ENCODE data around the gene NPAS4.

NPAS4 gene

DNA sequence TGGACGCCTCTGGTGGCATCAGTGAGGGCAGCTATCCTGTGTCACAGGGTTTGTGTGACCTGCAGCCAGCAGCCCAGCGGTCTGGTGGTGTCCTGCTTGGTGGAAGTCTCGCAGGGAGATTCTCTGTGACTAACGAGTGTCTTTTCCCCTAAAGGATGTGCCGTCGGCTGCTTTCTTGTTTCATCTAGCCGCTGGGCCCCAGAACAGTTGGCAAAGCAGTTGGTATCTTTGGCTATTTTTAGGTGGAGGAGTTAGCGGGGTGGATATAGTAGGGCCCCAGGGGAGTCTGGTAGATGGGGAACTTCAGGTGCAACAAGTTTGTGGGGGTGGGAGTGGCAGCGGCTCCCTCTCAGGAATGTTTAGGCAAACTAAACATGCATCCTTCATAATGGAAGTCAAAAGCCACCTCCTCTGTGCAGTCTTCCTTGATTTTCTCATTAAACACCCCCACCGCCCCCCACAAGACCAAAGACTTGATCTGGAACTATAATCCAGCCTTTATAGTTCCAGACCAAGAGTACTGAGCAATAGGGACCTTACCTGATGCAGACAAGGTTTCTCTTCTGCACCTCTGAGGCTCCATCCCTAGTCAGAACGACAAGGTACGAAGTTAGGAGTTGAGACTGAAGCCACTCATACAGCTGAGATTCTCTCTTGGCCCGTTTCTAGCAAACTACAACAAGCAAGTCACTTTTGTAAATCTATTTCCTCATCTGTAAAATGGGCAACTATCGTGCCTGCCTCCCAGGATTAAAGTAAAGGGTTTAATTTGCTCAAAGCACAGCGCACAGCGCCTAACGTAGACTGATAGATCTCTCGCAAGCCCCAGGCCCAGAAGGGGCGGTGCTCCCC lies 44.8 kb downstream of the NPAS4 start:
- Histone ChIP-seq H3K9me2 (replicated peaks; ENCODE audit: insufficient read depth, low read length) (no peaks in the 10 kb centered on the region), H3K9ac (ENCODE audit: low read length) (peak overlapping the region; percentile 49; the same call in 1 of the 2 replicates), H4K20me1 (ENCODE audit: low read depth, low read length) (no peaks in the 10 kb centered on the region), H3K36me3 (ENCODE audit: low read length) (no peaks in the 10 kb centered on the region), H3K27ac (ENCODE audit: low read depth, low read length) (peak overlapping the region; percentile 32), H3K4me3 (ENCODE audit: insufficient read depth, low read length, poor library complexity, severe bottlenecking) (peak overlapping the region; percentile 38), H3K9me3 (ENCODE audit: insufficient read depth, low read length) (no peaks in the 10 kb centered on the region), H2AFZ (ENCODE audit: low read depth, low read length, severe bottlenecking) (peak overlapping the region; percentile 94), H3K27me3 (ENCODE audit: low read length) (no peaks in the 10 kb centered on the region), H3K79me2 (ENCODE audit: insufficient read depth, low read length) (no peaks in the 10 kb centered on the region), H3K4me2 (ENCODE audit: low read depth, low read length, poor library complexity, severe bottlenecking) (peak overlapping the region; percentile 70), H3F3A (ENCODE audit: insufficient read depth) (peaks cover 10% of the 10 kb centered on the region)
- TF ChIP-seq, protein P1, sequence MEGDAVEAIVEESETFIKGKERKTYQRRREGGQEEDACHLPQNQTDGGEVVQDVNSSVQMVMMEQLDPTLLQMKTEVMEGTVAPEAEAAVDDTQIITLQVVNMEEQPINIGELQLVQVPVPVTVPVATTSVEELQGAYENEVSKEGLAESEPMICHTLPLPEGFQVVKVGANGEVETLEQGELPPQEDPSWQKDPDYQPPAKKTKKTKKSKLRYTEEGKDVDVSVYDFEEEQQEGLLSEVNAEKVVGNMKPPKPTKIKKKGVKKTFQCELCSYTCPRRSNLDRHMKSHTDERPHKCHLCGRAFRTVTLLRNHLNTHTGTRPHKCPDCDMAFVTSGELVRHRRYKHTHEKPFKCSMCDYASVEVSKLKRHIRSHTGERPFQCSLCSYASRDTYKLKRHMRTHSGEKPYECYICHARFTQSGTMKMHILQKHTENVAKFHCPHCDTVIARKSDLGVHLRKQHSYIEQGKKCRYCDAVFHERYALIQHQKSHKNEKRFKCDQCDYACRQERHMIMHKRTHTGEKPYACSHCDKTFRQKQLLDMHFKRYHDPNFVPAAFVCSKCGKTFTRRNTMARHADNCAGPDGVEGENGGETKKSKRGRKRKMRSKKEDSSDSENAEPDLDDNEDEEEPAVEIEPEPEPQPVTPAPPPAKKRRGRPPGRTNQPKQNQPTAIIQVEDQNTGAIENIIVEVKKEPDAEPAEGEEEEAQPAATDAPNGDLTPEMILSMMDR (IDR thresholded peaks at IDR 0.05; ENCODE audit: insufficient read depth, low read length, poor library complexity, severe bottlenecking) = no peak
- no peak for TF ChIP-seq EZH2phosphoT487 (conservative IDR thresholded peaks at IDR 0.05; ENCODE audit: low read length)

DNA sequence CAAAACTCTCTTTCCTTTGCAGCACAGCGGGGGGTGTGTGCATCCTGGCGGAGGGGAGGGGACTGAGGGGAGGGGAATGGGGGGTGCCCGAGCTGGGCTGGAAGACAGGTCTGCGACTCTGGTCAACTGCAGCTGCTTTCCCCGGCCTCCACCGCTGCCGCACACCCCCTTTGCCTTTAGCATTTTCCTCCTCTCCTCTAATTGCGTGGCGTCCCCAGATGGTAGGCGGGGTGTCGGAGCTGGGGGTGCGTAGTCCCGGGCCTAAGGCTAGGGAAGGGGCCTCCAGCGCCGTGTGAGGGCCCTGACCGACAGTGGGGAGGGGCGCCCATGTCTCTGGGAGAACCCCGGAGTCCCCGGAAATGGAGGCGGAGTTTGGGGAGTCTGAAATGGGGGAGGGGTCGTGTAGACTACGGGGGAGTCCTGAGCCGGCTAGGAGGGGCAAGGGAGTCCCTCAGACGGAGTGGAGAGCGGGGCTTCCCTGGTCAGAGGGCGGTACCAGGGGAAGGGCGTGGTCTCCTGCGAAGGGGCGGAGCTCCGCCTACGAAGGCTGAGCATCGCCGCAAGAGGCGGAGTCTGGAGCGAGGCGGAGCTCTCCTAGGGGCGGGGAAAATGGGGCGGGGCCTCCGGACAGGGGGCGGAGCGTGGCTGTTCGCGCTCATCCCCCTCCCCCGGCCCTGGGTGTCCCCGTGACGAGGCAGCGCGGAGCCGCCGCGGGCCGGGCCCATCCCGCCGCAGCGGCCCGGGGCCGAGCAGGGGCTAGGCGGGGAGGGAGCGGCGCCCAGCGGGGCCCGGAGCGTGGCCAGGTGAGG lies 45.6 kb downstream of the NPAS4 start, which contains the start of gene PELI3:
TSS of gene PELI3 (plus strand) at position 681 of the 809 bp plus-strand sequence. CDS start 1,224 bp downstream, outside the sequence.
- no peaks in the 10 kb centered on the region for H3K27me3 ChIP-seq (ENCODE audit: low read length)
- no peaks in the 10 kb centered on the region for H3K79me2 ChIP-seq (ENCODE audit: insufficient read depth, low read length)
- H3K27ac ChIP-seq (ENCODE audit: low read depth, low read length) = peak within 1 kb of the TSS; percentile 32
- no peaks in the 10 kb centered on the region for H3K9me3 ChIP-seq (ENCODE audit: insufficient read depth, low read length)
- peak within 1 kb of the TSS; percentile 53 for H3K4me3 ChIP-seq (ENCODE audit: insufficient read depth, low read length, poor library complexity, severe bottlenecking)
- no peaks in the 10 kb centered on the region for H3K36me3 ChIP-seq (ENCODE audit: low read length)
- peak within 1 kb of the TSS; percentile 70 for H3K4me2 ChIP-seq (ENCODE audit: low read depth, low read length, poor library complexity, severe bottlenecking)
- peak within 1 kb of the TSS; percentile 49 for H3K9ac ChIP-seq (ENCODE audit: low read length)
- H3K9me2 ChIP-seq (replicated peaks; ENCODE audit: insufficient read depth, low read length) = no peaks in the 10 kb centered on the region
- no peak for TF ChIP-seq EZH2phosphoT487 (conservative IDR thresholded peaks at IDR 0.05; ENCODE audit: low read length)
- TF ChIP-seq, protein P1 (IDR thresholded peaks at IDR 0.05; ENCODE audit: insufficient read depth, low read length, poor library complexity, severe bottlenecking) = no peak
- no peaks in the 10 kb centered on the region for H4K20me1 ChIP-seq (ENCODE audit: low read depth, low read length)
- peaks cover 10% of the 10 kb centered on the region for H3F3A ChIP-seq (ENCODE audit: insufficient read depth)
- peak within 1 kb of the TSS; percentile 94 for H2AFZ ChIP-seq (ENCODE audit: low read depth, low read length, severe bottlenecking)

DNA sequence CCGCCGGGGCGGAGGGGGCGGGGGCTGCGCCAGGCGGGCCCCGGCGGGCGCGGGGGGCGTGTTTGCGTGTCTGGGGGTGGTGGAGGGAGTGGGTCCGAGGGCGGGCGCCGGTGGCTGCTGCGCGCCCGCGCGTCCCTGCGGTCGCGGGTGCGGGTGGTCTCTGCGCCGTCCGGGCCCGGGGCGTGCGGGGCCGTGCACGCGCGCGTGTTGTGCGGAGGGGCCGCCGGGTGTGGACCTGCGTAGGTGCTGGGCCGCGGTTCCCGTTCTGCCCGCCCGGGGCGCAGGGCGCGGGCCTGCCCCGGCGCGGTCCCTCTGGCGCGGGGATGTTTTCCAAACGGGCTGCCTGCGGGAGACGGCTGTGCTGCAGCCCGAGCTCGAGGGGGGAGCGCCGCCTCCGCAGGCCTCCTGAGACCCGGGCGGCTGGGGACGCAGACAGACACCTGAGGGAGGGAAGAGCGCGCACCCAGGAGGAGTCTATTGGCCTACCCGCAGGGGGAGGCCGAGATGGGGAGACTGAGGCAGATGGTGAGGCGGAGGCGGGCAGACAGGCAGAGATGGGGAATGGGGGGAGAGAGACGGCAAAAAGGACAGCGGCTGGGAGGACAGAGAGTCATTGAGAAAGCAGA lies 46.3 kb downstream of the NPAS4 start:
- Histone ChIP-seq H2AFZ (ENCODE audit: low read depth, low read length, severe bottlenecking) (no peak overlapping the region), H4K20me1 (ENCODE audit: low read depth, low read length) (no peaks in the 10 kb centered on the region), H3K79me2 (ENCODE audit: insufficient read depth, low read length) (no peaks in the 10 kb centered on the region), H3K9me3 (ENCODE audit: insufficient read depth, low read length) (no peaks in the 10 kb centered on the region), H3F3A (ENCODE audit: insufficient read depth) (peaks cover 10% of the 10 kb centered on the region), H3K4me3 (ENCODE audit: insufficient read depth, low read length, poor library complexity, severe bottlenecking) (peak overlapping the region; percentile 53), H3K4me2 (ENCODE audit: low read depth, low read length, poor library complexity, severe bottlenecking) (peak overlapping the region; percentile 70), H3K9ac (ENCODE audit: low read length) (peak overlapping the region; percentile 49), H3K36me3 (ENCODE audit: low read length) (no peaks in the 10 kb centered on the region), H3K27ac (ENCODE audit: low read depth, low read length) (no peak overlapping the region), H3K9me2 (replicated peaks; ENCODE audit: insufficient read depth, low read length) (no peaks in the 10 kb centered on the region), H3K27me3 (ENCODE audit: low read length) (no peaks in the 10 kb centered on the region)
- TF ChIP-seq, protein P1 (IDR thresholded peaks at IDR 0.05; ENCODE audit: insufficient read depth, low read length, poor library complexity, severe bottlenecking) = no peak
- no peak for TF ChIP-seq EZH2phosphoT487 (conservative IDR thresholded peaks at IDR 0.05; ENCODE audit: low read length)
